ENCODE data around the gene SLC27A6.
A peak's percentile ranks its signal among the peaks of the same experiment; 100 is the strongest.

Gene SLC27A6

GRCh38 chr5:128965638-128966302 lies 482 bp downstream of the SLC27A6 start:
- Histone ChIP-seq H3K4me1 (ENCODE audit: control insufficient read depth, insufficient read depth, low read length) (no peaks in the 10 kb centered on the region), H3K27me3 (ENCODE audit: control insufficient read depth, insufficient read depth, low read length) (no peaks in the 10 kb centered on the region), H3K4me3 (ENCODE audit: low read length) (peak overlapping the region; percentile 36), H3K9ac (ENCODE audit: low read length) (no peak overlapping the region), H3K36me3 (ENCODE audit: control insufficient read depth, insufficient read depth, low read length) (no peaks in the 10 kb centered on the region), H3K27ac (ENCODE audit: low read depth, low read length) (no peak overlapping the region)

- no peak overlapping the region for H3K4me3 ChIP-seq (ENCODE audit: low read length)
- H3K9ac ChIP-seq (ENCODE audit: low read length) = no peak overlapping the region
- no peaks in the 10 kb centered on the region for H3K4me1 ChIP-seq (ENCODE audit: control insufficient read depth, insufficient read depth, low read length)
- H3K27me3 ChIP-seq (ENCODE audit: control insufficient read depth, insufficient read depth, low read length) = no peaks in the 10 kb centered on the region
- H3K36me3 ChIP-seq (ENCODE audit: control insufficient read depth, insufficient read depth, low read length) = no peaks in the 10 kb centered on the region
- H3K27ac ChIP-seq (ENCODE audit: low read depth, low read length) = no peak overlapping the region
Observed at GRCh38 chr5:128966375-128966774, 1.1 kb downstream of the SLC27A6 start.

GRCh38 chr5:128966846-128967245 lies 1.6 kb downstream of the SLC27A6 start:
- Histone ChIP-seq H3K9ac (ENCODE audit: low read length) (no peak overlapping the region), H3K36me3 (ENCODE audit: control insufficient read depth, insufficient read depth, low read length) (no peaks in the 10 kb centered on the region), H3K4me1 (ENCODE audit: control insufficient read depth, insufficient read depth, low read length) (no peaks in the 10 kb centered on the region), H3K4me3 (ENCODE audit: low read length) (no peak overlapping the region), H3K27me3 (ENCODE audit: control insufficient read depth, insufficient read depth, low read length) (no peaks in the 10 kb centered on the region), H3K27ac (ENCODE audit: low read depth, low read length) (no peak overlapping the region)

- Histone ChIP-seq H3K27ac (ENCODE audit: low read depth, low read length) (no peak overlapping the region), H3K36me3 (ENCODE audit: control insufficient read depth, insufficient read depth, low read length) (no peaks in the 10 kb centered on the region), H3K9ac (ENCODE audit: low read length) (no peak overlapping the region), H3K27me3 (ENCODE audit: control insufficient read depth, insufficient read depth, low read length) (no peaks in the 10 kb centered on the region), H3K4me1 (ENCODE audit: control insufficient read depth, insufficient read depth, low read length) (no peaks in the 10 kb centered on the region), H3K4me3 (ENCODE audit: low read length) (no peak overlapping the region)
Observed at GRCh38 chr5:128973244-128973643, 8.0 kb downstream of the SLC27A6 start.

GRCh38 chr5:128974567-128974966 lies 9.3 kb downstream of the SLC27A6 start:
- H3K27ac ChIP-seq (ENCODE audit: low read depth, low read length) = no peak overlapping the region
- no peaks in the 10 kb centered on the region for H3K27me3 ChIP-seq (ENCODE audit: control insufficient read depth, insufficient read depth, low read length)
- no peak overlapping the region for H3K9ac ChIP-seq (ENCODE audit: low read length)
- no peak overlapping the region for H3K4me3 ChIP-seq (ENCODE audit: low read length)
- H3K36me3 ChIP-seq (ENCODE audit: control insufficient read depth, insufficient read depth, low read length) = no peaks in the 10 kb centered on the region
- H3K4me1 ChIP-seq (ENCODE audit: control insufficient read depth, insufficient read depth, low read length) = no peaks in the 10 kb centered on the region

- Histone ChIP-seq H3K27ac (ENCODE audit: low read depth, low read length) (no peak overlapping the region), H3K4me1 (ENCODE audit: control insufficient read depth, insufficient read depth, low read length) (no peaks in the 10 kb centered on the region), H3K9ac (ENCODE audit: low read length) (no peak overlapping the region), H3K36me3 (ENCODE audit: control insufficient read depth, insufficient read depth, low read length) (no peaks in the 10 kb centered on the region), H3K27me3 (ENCODE audit: control insufficient read depth, insufficient read depth, low read length) (no peaks in the 10 kb centered on the region), H3K4me3 (ENCODE audit: low read length) (no peak overlapping the region)
Observed at GRCh38 chr5:128979761-128980160, 14.5 kb downstream of the SLC27A6 start.

GRCh38 chr5:128980917-128981316 lies 15.6 kb downstream of the SLC27A6 start:
- Histone ChIP-seq H3K9ac (ENCODE audit: low read length) (no peak overlapping the region), H3K4me3 (ENCODE audit: low read length) (no peak overlapping the region), H3K27me3 (ENCODE audit: control insufficient read depth, insufficient read depth, low read length) (no peaks in the 10 kb centered on the region), H3K4me1 (ENCODE audit: control insufficient read depth, insufficient read depth, low read length) (no peaks in the 10 kb centered on the region), H3K36me3 (ENCODE audit: control insufficient read depth, insufficient read depth, low read length) (no peaks in the 10 kb centered on the region), H3K27ac (ENCODE audit: low read depth, low read length) (no peak overlapping the region)

GRCh38 chr5:128984480-128984879 lies 19.2 kb downstream of the SLC27A6 start:
- Histone ChIP-seq H3K36me3 (ENCODE audit: control insufficient read depth, insufficient read depth, low read length) (no peaks in the 10 kb centered on the region), H3K9ac (ENCODE audit: low read length) (no peak overlapping the region), H3K4me3 (ENCODE audit: low read length) (no peak overlapping the region), H3K27ac (ENCODE audit: low read depth, low read length) (no peak overlapping the region), H3K27me3 (ENCODE audit: control insufficient read depth, insufficient read depth, low read length) (no peaks in the 10 kb centered on the region), H3K4me1 (ENCODE audit: control insufficient read depth, insufficient read depth, low read length) (no peaks in the 10 kb centered on the region)

GRCh38 chr5:128988476-128988875 lies 23.2 kb downstream of the SLC27A6 start:
- Histone ChIP-seq H3K27ac (ENCODE audit: low read depth, low read length) (no peak overlapping the region), H3K4me3 (ENCODE audit: low read length) (no peak overlapping the region), H3K36me3 (ENCODE audit: control insufficient read depth, insufficient read depth, low read length) (no peaks in the 10 kb centered on the region), H3K4me1 (ENCODE audit: control insufficient read depth, insufficient read depth, low read length) (no peaks in the 10 kb centered on the region), H3K9ac (ENCODE audit: low read length) (no peak overlapping the region), H3K27me3 (ENCODE audit: control insufficient read depth, insufficient read depth, low read length) (no peaks in the 10 kb centered on the region)

- Histone ChIP-seq H3K9ac (ENCODE audit: low read length) (no peak overlapping the region), H3K27ac (ENCODE audit: low read depth, low read length) (no peak overlapping the region), H3K4me1 (ENCODE audit: control insufficient read depth, insufficient read depth, low read length) (no peaks in the 10 kb centered on the region), H3K27me3 (ENCODE audit: control insufficient read depth, insufficient read depth, low read length) (no peaks in the 10 kb centered on the region), H3K4me3 (ENCODE audit: low read length) (no peak overlapping the region), H3K36me3 (ENCODE audit: control insufficient read depth, insufficient read depth, low read length) (no peaks in the 10 kb centered on the region)
Observed at GRCh38 chr5:129001841-129002526, 36.7 kb downstream of the SLC27A6 start.

- H3K4me3 ChIP-seq (ENCODE audit: low read length) = no peak overlapping the region
- H3K4me1 ChIP-seq (ENCODE audit: control insufficient read depth, insufficient read depth, low read length) = no peaks in the 10 kb centered on the region
- no peak overlapping the region for H3K27ac ChIP-seq (ENCODE audit: low read depth, low read length)
- no peak overlapping the region for H3K9ac ChIP-seq (ENCODE audit: low read length)
- H3K27me3 ChIP-seq (ENCODE audit: control insufficient read depth, insufficient read depth, low read length) = no peaks in the 10 kb centered on the region
- no peaks in the 10 kb centered on the region for H3K36me3 ChIP-seq (ENCODE audit: control insufficient read depth, insufficient read depth, low read length)
Observed at GRCh38 chr5:129002527-129002842, 37.2 kb downstream of the SLC27A6 start.

GRCh38 chr5:129003232-129003631 lies 37.9 kb downstream of the SLC27A6 start:
- Histone ChIP-seq H3K4me3 (ENCODE audit: low read length) (no peak overlapping the region), H3K27me3 (ENCODE audit: control insufficient read depth, insufficient read depth, low read length) (no peaks in the 10 kb centered on the region), H3K4me1 (ENCODE audit: control insufficient read depth, insufficient read depth, low read length) (no peaks in the 10 kb centered on the region), H3K9ac (ENCODE audit: low read length) (no peak overlapping the region), H3K27ac (ENCODE audit: low read depth, low read length) (no peak overlapping the region), H3K36me3 (ENCODE audit: control insufficient read depth, insufficient read depth, low read length) (no peaks in the 10 kb centered on the region)

GRCh38 chr5:129014185-129014584 lies 48.9 kb downstream of the SLC27A6 start:
- no peak overlapping the region for H3K9ac ChIP-seq (ENCODE audit: low read length)
- H3K27ac ChIP-seq (ENCODE audit: low read depth, low read length) = no peak overlapping the region
- H3K36me3 ChIP-seq (ENCODE audit: control insufficient read depth, insufficient read depth, low read length) = no peaks in the 10 kb centered on the region
- no peak overlapping the region for H3K4me3 ChIP-seq (ENCODE audit: low read length)
- no peaks in the 10 kb centered on the region for H3K27me3 ChIP-seq (ENCODE audit: control insufficient read depth, insufficient read depth, low read length)
- no peaks in the 10 kb centered on the region for H3K4me1 ChIP-seq (ENCODE audit: control insufficient read depth, insufficient read depth, low read length)

Measured in rectal smooth muscle tissue (tissue), 1 donor.